GM12878 (cell line): ENCODE measurements around the gene NCMAP. TPM values are rescaled to one million over a fixed set of nuclear protein-coding genes. Genes with fewer than 3 reads are reported as not detected.

ENCODE experiments used
- BCL3 ChIP-seq: IDR thresholded peaks from 2 replicates; pipeline ENCODE4 v1.6.1; 2011; ENCODE audit warnings: borderline replicate concordance, low read depth, mild to moderate bottlenecking, moderate library complexity, low read length; ENCODE audit not compliant: insufficient read depth, poor library complexity, severe bottlenecking
- CBX5 ChIP-seq: sonication (generic); IDR thresholded peaks from 2 replicates; pipeline ENCODE4 v1.6.1; 2016; ENCODE audit warnings: low read depth, moderate library complexity, mild to moderate bottlenecking, inconsistent platforms
- CHD2 ChIP-seq: IDR thresholded peaks from 2 replicates; pipeline ENCODE4 v1.6.1; 2011; ENCODE audit warnings: low read depth, low read length, improper control_type of control experiment, borderline replicate concordance
- CREB1 ChIP-seq: IDR thresholded peaks from 2 replicates; pipeline ENCODE4 v1.6.1; 2012; ENCODE audit warnings: low read depth, mild to moderate bottlenecking, inconsistent platforms
- DPF2 ChIP-seq: fragments of 450-650 bp; IDR thresholded peaks from 2 replicates; pipeline ENCODE4 v1.6.1; 2017; ENCODE audit warnings: mild to moderate bottlenecking
- E2F4 ChIP-seq: IDR thresholded peaks from 2 replicates; pipeline ENCODE4 v1.6.1; 2012; ENCODE audit warnings: low read depth, low read length, improper control_type of control experiment
- ELK1 ChIP-seq: IDR thresholded peaks from 2 replicates; pipeline ENCODE4 v1.6.1; 2012; ENCODE audit warnings: low read depth, low read length, improper control_type of control experiment
- ETV6 ChIP-seq, 2 experiments: fragments of 450-650 bp in 1 of 2; IDR thresholded peaks in 1 of 2; conservative IDR thresholded peaks in 1 of 2; 2 replicates each; pipeline ENCODE4 v1.6.1; 2014; ENCODE audit warnings: antibody characterized with exemption in 1 of 2, borderline replicate concordance in 1 of 2, low read depth in 1 of 2, mild to moderate bottlenecking in 1 of 2, moderate library complexity in 1 of 2
- HDAC6 ChIP-seq: fragments of 200-600 bp; sonication (generic); IDR thresholded peaks from one replicate; pipeline ENCODE4 v1.8.0; 2017; ENCODE audit warnings: antibody characterized with exemption; ENCODE audit not compliant: unreplicated experiment
- IKZF2 ChIP-seq, 2 experiments: fragments of 450-650 bp; IDR thresholded peaks; 2 replicates each; pipeline ENCODE4 v1.6.1; 2017; ENCODE audit warnings: mild to moderate bottlenecking in 2 of 2, moderate library complexity in 2 of 2
- IRF5 ChIP-seq: fragments of 450-650 bp; IDR thresholded peaks from 2 replicates; pipeline ENCODE4 v1.6.1; 2017; ENCODE audit warnings: borderline replicate concordance
- NBN ChIP-seq: fragments of 450-650 bp; IDR thresholded peaks from 2 replicates; pipeline ENCODE4 v1.6.1; 2016
- SKIL ChIP-seq: fragments of 450-650 bp; IDR thresholded peaks from 2 replicates; pipeline ENCODE4 v1.6.1; 2017; ENCODE audit warnings: mild to moderate bottlenecking, low read depth, inconsistent platforms; ENCODE audit not compliant: poor library complexity, severe bottlenecking
- TCF12 ChIP-seq: IDR thresholded peaks from 2 replicates; pipeline ENCODE4 v1.6.1; 2011; ENCODE audit warnings: low read depth, mild to moderate bottlenecking, low read length
- USF2 ChIP-seq: IDR thresholded peaks from 2 replicates; pipeline ENCODE4 v1.6.1; 2011; ENCODE audit warnings: low read depth, low read length, improper control_type of control experiment, borderline replicate concordance
- ZNF24 ChIP-seq: fragments of 450-650 bp; IDR thresholded peaks from 2 replicates; pipeline ENCODE4 v1.6.1; 2017; ENCODE audit warnings: antibody characterized with exemption, mild to moderate bottlenecking
- ZNF274 ChIP-seq: IDR thresholded peaks from one replicate; pipeline ENCODE4 v1.8.0; 2011; ENCODE audit not compliant: insufficient read length, insufficient read depth
- ZNF592 ChIP-seq: fragments of 450-650 bp; IDR thresholded peaks from 2 replicates; pipeline ENCODE4 v1.6.1; 2017; ENCODE audit warnings: mild to moderate bottlenecking, moderate library complexity
- polyA plus RNA-seq, 11 experiments: library from polyadenylated mRNA; depleted of rRNA in 4 of 11; unstranded in 6 of 11; stranded (reverse) in 5 of 11; fragments of >200 nt; fragmentation: Nextera tagmentation in 4 of 11; fragmentation: Illumina TruSeq in 1 of 11; extraction: Ambion mirVana in 4 of 11; extraction: Trizol in 1 of 11; gene quantifications; 1 replicate in 1 of 11; 2 replicates in 10 of 11; pipeline versions ENCODE4 v1.2.1 to v1.2.3, GENCODE V29; 2011 to 2016; ENCODE audit warnings: inconsistent platforms in 2 of 11, missing spikeins in 2 of 11, low read depth in 1 of 11
- total RNA-seq, 4 experiments: library from RNA; depleted of rRNA in 3 of 4; stranded (reverse); fragments of >200 nt in 3 of 4; fragmentation: Illumina TruSeq in 1 of 4; extraction: Trizol in 1 of 4; gene quantifications; 2 replicates each; pipeline versions ENCODE4 v1.2.1 to v1.2.3, GENCODE V29; 2013 to 2021

The NCMAP gene
- total and polyA plus RNA-seq, 10 of the 15 experiments (the other 5 are each of a cell fraction or from before 2014, with no cell fraction given), result not detected

- TF ChIP-seq ZNF592 (no peak), CREB1 (no peak), CHD2 (peak; percentile 31; the same call in 1 of the 2 replicates), ETV6 (conservative IDR thresholded peaks at IDR 0.05 in 1 of 2, IDR thresholded peaks at IDR 0.05 in 1 of 2; ENCODE audit: borderline replicate concordance in 1 of 2, low read depth in 1 of 2) (no peak), IKZF2 (IDR thresholded peaks at IDR 0.05) (peak in 1 of 2 experiments; percentile 24; a peak in 1 of 4 replicates), USF2 (no peak), ZNF274 (no peak), ELK1 (no peak), IRF5 (no peak), TCF12 (no peak), CBX5 (no peak), BCL3 (no peak), HDAC6 (no peak), NBN (no peak), ZNF24 (no peak), DPF2 (peak; percentile 51; the same call in 1 of the 2 replicates), E2F4 (no peak), SKIL (peak; percentile 50)
Observed at GRCh38 chr1:24535021-24535424, 20.9 kb upstream of the NCMAP start (continued).
